ENCODE results near the gene RICTOR. TPM values are rescaled to one million over a fixed set of nuclear protein-coding genes. Genes with fewer than 3 reads are reported as not detected.

Gene RICTOR
- total RNA-seq, 1 donor from 2014 or later, result 35.0 TPM

GRCh38 chr5:39006650-39007049, 67.5 kb downstream of the RICTOR start:
- no peak for DNase-seq (ENCODE audit: low read depth)
- Histone ChIP-seq H3K36me3 (ENCODE audit: control insufficient read depth, insufficient read depth, low read length) (no peaks in the 10 kb centered on the region), H3K4me3 (ENCODE audit: low read depth, low read length) (no peak overlapping the region), H3K27me3 (ENCODE audit: control insufficient read depth, insufficient read depth, low read length) (no peaks in the 10 kb centered on the region)
- FAIRE-seq, result no peak
- TF ChIP-seq CTCF (IDR thresholded peaks at IDR 0.05; ENCODE audit: insufficient read depth, low read length, severe bottlenecking), result no peak

GRCh38 chr5:39005566-39006232, 68.5 kb downstream of the RICTOR start:
- FAIRE-seq, result no peak
- peak; percentile 36 for DNase-seq (ENCODE audit: low read depth)
- H3K36me3 ChIP-seq (ENCODE audit: control insufficient read depth, insufficient read depth, low read length), result no peaks in the 10 kb centered on the region

DNA sequence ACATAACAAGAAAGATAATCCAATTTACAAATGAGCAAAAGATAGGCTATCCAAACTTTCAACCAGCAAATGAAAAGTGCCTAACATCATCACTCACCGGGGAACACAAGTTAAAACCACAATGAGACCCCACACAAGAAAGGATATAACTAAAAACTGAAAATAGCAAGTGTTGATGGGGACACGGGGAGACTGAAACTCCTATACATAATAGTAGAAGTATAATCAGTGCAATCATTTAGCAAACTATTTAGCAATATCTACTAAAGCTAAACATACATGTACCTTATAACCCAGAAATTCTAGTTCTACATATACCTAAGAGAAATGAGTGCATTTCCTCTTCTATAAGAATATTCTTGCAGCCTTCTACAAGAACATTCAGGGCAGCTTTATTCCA, 72.5 kb downstream of the RICTOR start:
- H3K4me3 ChIP-seq (ENCODE audit: low read depth, low read length), result no peak overlapping the region
- FAIRE-seq (no peak), DNase-seq (ENCODE audit: low read depth) (no peak)
- no peak for TF ChIP-seq CTCF (IDR thresholded peaks at IDR 0.05; ENCODE audit: insufficient read depth, low read length, severe bottlenecking)
- H3K36me3 ChIP-seq (ENCODE audit: control insufficient read depth, insufficient read depth, low read length), result no peaks in the 10 kb centered on the region
- no peaks in the 10 kb centered on the region for H3K27me3 ChIP-seq (ENCODE audit: control insufficient read depth, insufficient read depth, low read length)

More at GRCh38 chr5:39005566-39006232, 68.5 kb downstream of the RICTOR start:
- TF ChIP-seq CTCF (IDR thresholded peaks at IDR 0.05; ENCODE audit: insufficient read depth, low read length, severe bottlenecking), result peak; percentile 38
- H3K27me3 ChIP-seq (ENCODE audit: control insufficient read depth, insufficient read depth, low read length), result no peaks in the 10 kb centered on the region
- H3K4me3 ChIP-seq (ENCODE audit: low read depth, low read length), result no peak overlapping the region

DNA sequence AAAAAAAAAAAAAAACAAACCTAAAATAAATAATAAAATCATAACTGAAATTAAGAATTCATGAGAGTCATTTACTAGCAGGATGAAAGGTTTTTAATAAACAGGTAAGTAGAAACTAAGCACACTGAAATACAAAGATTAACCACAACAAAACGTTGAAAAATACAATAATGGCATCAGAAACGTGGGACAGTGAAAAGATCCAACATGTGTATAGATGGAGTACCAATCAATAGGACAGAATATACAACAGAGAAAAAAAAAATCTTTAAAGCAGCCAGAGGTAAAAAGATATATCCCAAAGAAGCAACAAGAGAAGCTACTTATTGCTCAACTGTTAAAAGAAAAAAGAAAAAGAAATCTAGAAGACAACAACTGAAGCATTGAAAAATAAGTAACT, 75.2 kb downstream of the RICTOR start:
- no peak for TF ChIP-seq CTCF (IDR thresholded peaks at IDR 0.05; ENCODE audit: insufficient read depth, low read length, severe bottlenecking)
- DNase-seq (ENCODE audit: low read depth) (no peak), FAIRE-seq (no peak)
- H3K36me3 ChIP-seq (ENCODE audit: control insufficient read depth, insufficient read depth, low read length), result no peaks in the 10 kb centered on the region
- H3K27me3 ChIP-seq (ENCODE audit: control insufficient read depth, insufficient read depth, low read length), result no peaks in the 10 kb centered on the region
- no peak overlapping the region for H3K4me3 ChIP-seq (ENCODE audit: low read depth, low read length)

- TF ChIP-seq CTCF (IDR thresholded peaks at IDR 0.05; ENCODE audit: insufficient read depth, low read length, severe bottlenecking), result no peak
- H3K4me3 ChIP-seq (ENCODE audit: low read depth, low read length), result no peak overlapping the region
- FAIRE-seq (no peak), DNase-seq (ENCODE audit: low read depth) (no peak)
- H3K27me3 ChIP-seq (ENCODE audit: control insufficient read depth, insufficient read depth, low read length), result no peaks in the 10 kb centered on the region
- no peaks in the 10 kb centered on the region for H3K36me3 ChIP-seq (ENCODE audit: control insufficient read depth, insufficient read depth, low read length)
These were observed 76.6 kb downstream of the RICTOR start for GRCh38 chr5:38997591-38997990.

DNA sequence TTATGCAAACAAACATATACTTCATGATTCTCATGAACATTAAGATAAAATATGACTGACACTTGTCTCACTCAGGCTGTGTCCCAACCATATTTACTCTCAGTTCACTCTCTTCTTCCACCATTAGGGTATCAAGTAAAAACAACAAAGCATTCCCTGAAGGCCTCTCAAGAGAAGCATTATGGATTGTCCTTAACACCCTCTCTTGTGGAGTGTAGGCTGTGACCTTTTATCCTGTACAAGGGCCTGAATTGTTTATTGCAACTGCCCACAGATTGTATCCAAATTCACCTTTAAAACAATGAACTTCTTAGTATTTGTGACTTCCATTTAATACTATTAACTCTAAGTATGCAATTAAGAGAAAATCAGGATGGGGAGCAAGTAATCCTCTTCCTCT, 78.1 kb downstream of the RICTOR start:
- DNase-seq (ENCODE audit: low read depth) (no peak), FAIRE-seq (no peak)
- Histone ChIP-seq H3K27me3 (ENCODE audit: control insufficient read depth, insufficient read depth, low read length) (no peaks in the 10 kb centered on the region), H3K36me3 (ENCODE audit: control insufficient read depth, insufficient read depth, low read length) (no peaks in the 10 kb centered on the region), H3K4me3 (ENCODE audit: low read depth, low read length) (no peak overlapping the region)
- no peak for TF ChIP-seq CTCF (IDR thresholded peaks at IDR 0.05; ENCODE audit: insufficient read depth, low read length, severe bottlenecking)
